Esophagus squamous epithelium (tissue), 4 donors: Measurements from ENCODE around the gene ADGRG2.

Experiments used
- POLR2A ChIP-seq, 4 donors: fragments of 450-650 bp; IDR thresholded peaks; one replicate each; pipeline ENCODE4 v1.6.1; 2017; ENCODE audit warnings: antibody characterized with exemption in 4 of 4, mild to moderate bottlenecking in 4 of 4, moderate library complexity in 3 of 4
- TF ChIP-seq, protein P1 (sequence below), 6 experiments: fragments of 450-650 bp in 4 of 6; fragments of 200-600 bp in 2 of 6; sonication (generic) in 2 of 6; IDR thresholded peaks; one replicate each; pipeline ENCODE4 v1.5.1; 2016 to 2019; ENCODE audit warnings: antibody characterized with exemption in 6 of 6, mild to moderate bottlenecking in 4 of 6, moderate library complexity in 4 of 6

- TF ChIP-seq, protein P1, sequence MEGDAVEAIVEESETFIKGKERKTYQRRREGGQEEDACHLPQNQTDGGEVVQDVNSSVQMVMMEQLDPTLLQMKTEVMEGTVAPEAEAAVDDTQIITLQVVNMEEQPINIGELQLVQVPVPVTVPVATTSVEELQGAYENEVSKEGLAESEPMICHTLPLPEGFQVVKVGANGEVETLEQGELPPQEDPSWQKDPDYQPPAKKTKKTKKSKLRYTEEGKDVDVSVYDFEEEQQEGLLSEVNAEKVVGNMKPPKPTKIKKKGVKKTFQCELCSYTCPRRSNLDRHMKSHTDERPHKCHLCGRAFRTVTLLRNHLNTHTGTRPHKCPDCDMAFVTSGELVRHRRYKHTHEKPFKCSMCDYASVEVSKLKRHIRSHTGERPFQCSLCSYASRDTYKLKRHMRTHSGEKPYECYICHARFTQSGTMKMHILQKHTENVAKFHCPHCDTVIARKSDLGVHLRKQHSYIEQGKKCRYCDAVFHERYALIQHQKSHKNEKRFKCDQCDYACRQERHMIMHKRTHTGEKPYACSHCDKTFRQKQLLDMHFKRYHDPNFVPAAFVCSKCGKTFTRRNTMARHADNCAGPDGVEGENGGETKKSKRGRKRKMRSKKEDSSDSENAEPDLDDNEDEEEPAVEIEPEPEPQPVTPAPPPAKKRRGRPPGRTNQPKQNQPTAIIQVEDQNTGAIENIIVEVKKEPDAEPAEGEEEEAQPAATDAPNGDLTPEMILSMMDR (IDR thresholded peaks at IDR 0.05), result no peak
- no peak for TF ChIP-seq POLR2A (IDR thresholded peaks at IDR 0.05)
Measured at GRCh38 chrX:19003756-19004155, 118.5 kb downstream of the ADGRG2 start.
